Stimulated activated CD8-positive, alpha-beta memory T cell treated with anti-CD3 and anti-CD28 coated beads, Interleukin-4, amount 100 ng/mL, for 24 hours (primary cell): Measurements from ENCODE around the gene PGLYRP2.

Experiments used
- DNase-seq: peaks from one replicate; pipeline ENCODE4 v3.0.0-alpha.2; 2020; ENCODE audit warnings: low read depth

PGLYRP2 gene

DNA sequence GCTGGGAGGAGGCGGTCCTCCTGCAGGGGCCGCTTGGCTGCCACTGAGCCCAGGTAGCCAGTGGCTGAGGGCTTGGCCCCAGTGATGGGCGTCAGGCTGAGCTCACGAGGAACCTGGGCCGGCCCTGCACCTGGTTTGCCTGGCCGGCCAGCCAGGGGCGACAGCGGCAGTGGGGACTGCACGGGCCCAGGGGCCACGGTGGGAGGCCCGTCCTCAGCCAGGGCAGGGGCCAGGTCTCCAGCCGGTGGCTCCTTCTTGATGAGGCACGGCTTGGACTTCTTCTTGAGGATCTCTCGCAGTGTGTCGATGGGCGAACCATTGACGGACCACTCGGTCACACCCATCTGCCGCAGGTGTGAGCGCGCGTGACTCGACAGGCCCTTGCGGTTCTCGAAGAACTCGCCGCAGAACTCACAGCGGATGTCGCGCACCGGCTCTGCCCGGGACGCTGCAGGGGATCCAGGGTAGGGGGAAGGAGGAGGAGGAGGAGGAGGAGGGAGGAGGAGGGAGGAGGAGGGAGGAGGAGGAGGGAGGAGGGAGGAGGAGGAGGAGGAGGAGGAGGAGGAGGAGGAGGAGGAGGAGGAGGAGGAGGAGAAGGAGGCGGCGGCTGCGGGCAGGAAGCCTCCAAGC lies 53.9 kb downstream of the PGLYRP2 start:
- no peak for DNase-seq

DNA sequence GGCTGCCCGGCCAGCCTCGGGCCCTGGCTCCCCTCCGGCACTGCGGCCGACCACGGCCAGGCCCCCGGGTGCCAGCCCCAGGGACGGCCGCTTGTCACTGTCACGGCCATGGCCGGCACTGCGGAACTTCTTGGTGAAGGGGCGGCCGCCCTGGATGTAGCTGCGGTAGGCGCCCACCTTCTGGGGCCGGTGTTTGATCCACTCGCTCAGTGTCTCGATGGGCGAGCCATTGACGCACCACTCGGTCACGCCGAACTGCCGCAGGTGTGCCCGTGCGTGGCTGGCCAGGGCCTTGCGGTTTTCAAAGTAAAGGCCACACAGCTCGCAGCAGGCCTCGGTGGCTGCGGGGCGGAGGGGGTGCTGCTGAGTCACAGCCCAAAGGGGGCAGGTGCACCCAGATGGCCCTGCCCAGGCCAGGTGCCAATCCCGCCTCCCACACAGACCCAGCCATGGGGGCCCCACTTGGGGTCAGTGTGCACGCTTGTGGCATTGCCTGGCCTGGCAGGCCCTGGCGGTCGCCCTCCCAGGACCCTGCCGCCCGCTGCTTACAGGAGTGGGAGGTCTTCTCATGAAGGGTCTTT lies 54.5 kb downstream of the PGLYRP2 start:
- DNase-seq, result no peak

DNA sequence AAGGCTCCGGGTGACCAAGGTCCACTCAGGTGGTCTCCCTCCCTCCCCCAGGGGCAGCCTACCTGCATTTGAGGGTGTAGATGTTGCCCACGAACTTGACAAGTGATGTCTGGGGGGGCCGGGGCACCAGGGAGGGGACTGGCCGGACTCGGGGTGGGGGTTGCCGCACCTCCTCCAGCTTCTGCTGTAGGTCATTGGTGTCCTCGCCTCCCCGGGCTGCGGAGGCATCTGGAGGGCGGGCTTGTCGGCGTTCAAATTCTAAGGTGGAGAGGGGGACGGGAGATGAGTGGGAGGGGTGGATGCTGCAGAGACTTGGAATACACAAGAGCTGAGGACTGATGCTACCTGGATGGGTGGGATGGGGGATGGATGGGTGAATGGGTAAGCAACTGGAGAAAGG lies 55.2 kb downstream of the PGLYRP2 start:
- DNase-seq, result no peak

DNA sequence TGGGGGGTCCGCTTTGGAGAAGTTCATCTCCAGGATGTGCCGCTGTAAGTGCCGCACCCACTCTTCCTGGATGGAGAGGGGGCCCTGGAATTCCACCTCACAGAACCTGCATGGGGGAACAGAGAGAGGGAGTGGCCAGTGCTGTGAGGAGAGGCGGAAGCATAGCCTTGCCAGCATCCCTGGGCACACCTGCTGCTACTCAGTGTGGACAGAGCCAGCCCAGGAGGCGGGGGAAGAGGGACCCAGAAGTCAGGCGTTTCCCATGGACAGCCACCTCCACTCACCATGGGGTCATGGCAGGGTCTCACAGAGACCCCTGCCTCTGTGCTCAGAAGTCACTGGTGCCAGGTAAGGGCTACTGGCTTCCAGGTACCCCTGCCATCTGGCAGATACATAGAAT lies 56.2 kb downstream of the PGLYRP2 start:
- no peak for DNase-seq

DNA sequence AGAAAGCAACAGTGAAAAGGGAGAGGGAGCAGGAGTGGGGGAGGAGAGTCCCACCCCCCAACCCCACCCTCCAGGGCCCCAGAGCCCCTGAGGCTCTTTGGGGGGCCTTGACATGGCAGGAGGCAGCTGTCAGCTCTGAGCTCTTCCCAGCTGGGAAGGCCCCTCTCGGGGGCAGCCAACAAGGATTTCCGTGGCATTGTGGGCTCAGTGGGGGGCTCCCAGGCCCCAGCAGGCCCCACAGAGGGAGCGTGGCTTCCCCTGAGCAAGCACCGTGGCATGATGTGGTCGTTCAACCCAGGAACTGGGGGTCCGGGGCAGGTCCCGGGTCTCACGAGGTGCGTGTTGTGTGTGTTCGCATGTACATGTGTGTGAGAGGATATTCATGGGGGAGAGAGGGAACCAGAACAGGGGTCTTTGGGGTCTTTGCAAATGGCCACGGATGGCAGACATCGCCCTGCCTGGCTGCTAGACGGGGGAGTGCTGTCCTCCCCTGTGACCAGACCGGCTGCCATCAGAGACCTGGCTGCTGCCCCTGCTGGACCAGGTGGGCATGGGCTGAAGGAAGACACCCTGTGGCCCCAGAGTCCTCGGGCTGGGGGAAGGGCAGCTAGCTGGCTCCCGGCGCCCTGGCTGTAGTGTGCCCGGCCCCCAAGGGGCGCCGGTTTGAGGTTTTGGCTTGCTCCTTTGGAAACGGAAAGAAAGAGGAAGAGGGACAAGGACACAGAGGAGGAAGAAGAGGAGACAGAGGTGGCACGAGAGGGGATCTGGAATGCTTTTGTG lies 56.8 kb downstream of the PGLYRP2 start:
- DNase-seq, result no peak

DNA sequence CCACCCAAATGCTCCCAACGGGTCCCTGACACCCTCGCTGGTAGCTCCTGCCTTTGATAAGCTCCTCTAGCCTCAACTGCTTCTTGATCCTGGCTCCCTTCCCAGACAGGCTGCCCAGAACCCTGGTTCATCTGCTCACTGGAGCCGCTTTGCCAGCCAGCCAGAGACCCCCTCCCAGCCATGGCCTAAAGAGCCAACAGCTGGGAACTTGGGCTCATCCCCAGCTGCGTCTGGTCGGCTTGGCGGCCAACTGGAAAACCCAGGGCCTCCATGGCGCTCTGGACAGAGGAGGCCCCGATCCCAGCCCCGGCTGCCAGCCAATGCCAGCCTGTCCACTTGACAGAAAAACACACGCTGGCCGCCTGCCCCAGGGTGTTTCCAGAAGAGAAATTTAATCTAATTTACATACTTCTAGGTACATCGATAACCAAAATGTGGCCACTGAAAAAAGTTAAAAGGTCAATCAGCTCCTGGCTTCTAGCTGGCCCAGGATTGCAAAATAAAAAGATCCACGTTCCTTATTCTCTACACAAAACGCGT lies 57.5 kb downstream of the PGLYRP2 start:
- DNase-seq, result no peak

DNA sequence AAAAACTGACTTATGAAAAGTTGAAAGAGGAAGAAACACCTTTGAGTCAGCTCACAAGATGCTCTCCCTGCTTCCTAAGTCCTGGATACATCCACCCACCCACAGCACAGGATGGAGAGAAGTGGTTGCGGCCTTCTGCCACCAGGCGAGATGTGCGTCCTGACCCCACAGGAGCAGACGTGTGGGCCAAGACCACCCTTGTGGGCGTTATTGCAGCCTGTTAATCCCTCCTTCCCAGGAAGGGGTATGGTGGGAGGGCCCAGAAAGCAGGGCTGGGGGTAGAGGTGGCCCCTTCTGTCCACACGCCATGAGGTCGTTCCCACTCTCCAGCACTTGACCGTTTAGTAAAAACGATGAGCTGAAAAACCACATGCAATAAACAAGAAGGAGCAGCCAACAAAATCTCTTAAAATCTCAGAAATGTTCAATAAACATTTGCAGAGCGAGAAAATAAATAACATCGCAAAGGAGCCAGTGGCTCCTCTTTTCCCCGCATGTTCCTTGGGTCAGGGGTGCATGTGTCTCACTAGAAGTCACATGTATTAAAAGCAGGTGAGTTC lies 58.1 kb downstream of the PGLYRP2 start:
- no peak for DNase-seq

DNA sequence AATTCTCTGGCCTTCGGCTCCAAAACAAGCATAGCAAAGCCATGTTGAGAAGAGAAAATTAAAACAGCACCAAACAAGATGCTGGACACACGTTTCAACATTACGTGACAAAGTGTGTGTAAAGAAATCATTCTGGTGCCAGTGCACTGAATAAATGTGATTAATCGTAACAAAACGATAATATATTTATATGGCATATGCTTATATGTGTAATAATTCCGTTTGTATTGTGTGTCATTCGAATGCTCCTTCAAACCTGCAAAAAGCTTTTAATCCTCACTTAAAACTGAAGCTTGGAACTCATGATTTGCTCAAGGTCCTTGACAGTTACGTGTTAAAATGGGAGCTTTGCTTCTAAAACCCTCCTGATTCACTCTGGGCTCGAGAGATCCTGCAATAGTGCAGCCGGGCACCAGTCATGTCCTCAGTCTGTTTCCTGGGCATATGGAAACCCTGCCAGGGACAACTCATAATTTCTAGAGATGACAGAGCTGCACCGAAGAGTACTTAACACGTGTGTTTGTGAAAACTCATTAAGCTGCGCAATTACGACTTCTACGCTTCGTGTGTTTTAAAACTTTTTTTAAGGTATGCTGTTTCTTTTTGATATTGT lies 59.8 kb downstream of the PGLYRP2 start:
- DNase-seq, result no peak
